Smooth muscle cell (in vitro differentiated cells): Measurements from ENCODE around the gene ACER1. TPM values are rescaled to one million over a fixed set of nuclear protein-coding genes. Genes with fewer than 3 reads are reported as not detected.

Experiments used
- DNase-seq: peaks from one replicate; lab custom pipeline; 2025; ENCODE audit not compliant: unreplicated experiment; lab: John Stamatoyannopoulos, UW
- H2AFZ ChIP-seq: fragments of 200-600 bp; sonication (generic); 2 replicates; pipeline ENCODE4 v1.6.0; 2016; ENCODE audit warnings: antibody characterized with exemption, low read depth, mild to moderate bottlenecking
- H3F3A ChIP-seq: fragments of 200-600 bp; sonication (generic); 2 replicates; pipeline ENCODE4 v1.6.0; 2017; ENCODE audit warnings: antibody characterized with exemption, low read depth
- H3K27ac ChIP-seq: fragments of 200-600 bp; sonication (generic); 2 replicates; pipeline ENCODE4 v1.5.1; 2016; ENCODE audit warnings: low read depth, mild to moderate bottlenecking
- H3K27me3 ChIP-seq: fragments of 200-600 bp; sonication (generic); 2 replicates; pipeline ENCODE4 v1.6.1; 2016; ENCODE audit warnings: low read depth, mild to moderate bottlenecking
- H3K36me3 ChIP-seq: fragments of 200-600 bp; sonication (generic); 2 replicates; pipeline ENCODE4 v1.5.1; 2016; ENCODE audit warnings: low read depth
- H3K4me1 ChIP-seq: fragments of 200-600 bp; sonication (generic); 2 replicates; pipeline ENCODE4 v1.5.1; 2016; ENCODE audit warnings: low read depth
- H3K4me2 ChIP-seq: fragments of 200-600 bp; sonication (generic); 2 replicates; pipeline ENCODE4 v1.6.0; 2016; ENCODE audit warnings: mild to moderate bottlenecking
- H3K4me3 ChIP-seq: fragments of 200-600 bp; sonication (generic); 2 replicates; pipeline ENCODE4 v1.5.1; 2016; ENCODE audit warnings: mild to moderate bottlenecking
- H3K79me2 ChIP-seq: fragments of 200-600 bp; sonication (generic); 2 replicates; pipeline ENCODE4 v1.6.0; 2016; ENCODE audit warnings: low read depth, mild to moderate bottlenecking
- H3K9ac ChIP-seq: fragments of 200-600 bp; sonication (generic); 2 replicates; pipeline ENCODE4 v1.6.0; 2016; ENCODE audit warnings: low read depth
- H3K9me3 ChIP-seq: fragments of 200-600 bp; sonication (generic); replicated peaks from 2 replicates; pipeline ENCODE4 v1.5.1; 2016; ENCODE audit warnings: low read depth
- H4K20me1 ChIP-seq: fragments of 200-600 bp; sonication (generic); 2 replicates; pipeline ENCODE4 v1.6.0; 2016; ENCODE audit warnings: low read depth
- WGBS: methylation state at CpG from one replicate; pipeline ENCODE4 v1.1.7; 2016; ENCODE audit warnings: low lambda C conversion rate; 5-methylcytosine and 5-hydroxymethylcytosine counted together
- polyA plus RNA-seq: library from polyadenylated mRNA; unstranded; fragments of >200 nt; fragmentation: Nextera tagmentation; extraction: Ambion mirVana; gene quantifications from 2 replicates; pipeline ENCODE4 v1.2.1, GENCODE V29; 2016
- total RNA-seq: library from RNA; depleted of rRNA; stranded (reverse); fragments of >200 nt; gene quantifications from 2 replicates; pipeline ENCODE4 v1.2.3, GENCODE V29; 2014
- TF ChIP-seq, protein P1 (sequence below): fragments of 200-600 bp; sonication (generic); IDR thresholded peaks from 2 replicates; pipeline ENCODE4 v1.5.1; 2017; ENCODE audit warnings: borderline replicate concordance, mild to moderate bottlenecking, antibody characterized with exemption; ENCODE audit not compliant: insufficient read depth, poor library complexity, severe bottlenecking

ACER1 gene
- total and polyA plus RNA-seq, 2 experiments from 2014 or later = not detected

DNA sequence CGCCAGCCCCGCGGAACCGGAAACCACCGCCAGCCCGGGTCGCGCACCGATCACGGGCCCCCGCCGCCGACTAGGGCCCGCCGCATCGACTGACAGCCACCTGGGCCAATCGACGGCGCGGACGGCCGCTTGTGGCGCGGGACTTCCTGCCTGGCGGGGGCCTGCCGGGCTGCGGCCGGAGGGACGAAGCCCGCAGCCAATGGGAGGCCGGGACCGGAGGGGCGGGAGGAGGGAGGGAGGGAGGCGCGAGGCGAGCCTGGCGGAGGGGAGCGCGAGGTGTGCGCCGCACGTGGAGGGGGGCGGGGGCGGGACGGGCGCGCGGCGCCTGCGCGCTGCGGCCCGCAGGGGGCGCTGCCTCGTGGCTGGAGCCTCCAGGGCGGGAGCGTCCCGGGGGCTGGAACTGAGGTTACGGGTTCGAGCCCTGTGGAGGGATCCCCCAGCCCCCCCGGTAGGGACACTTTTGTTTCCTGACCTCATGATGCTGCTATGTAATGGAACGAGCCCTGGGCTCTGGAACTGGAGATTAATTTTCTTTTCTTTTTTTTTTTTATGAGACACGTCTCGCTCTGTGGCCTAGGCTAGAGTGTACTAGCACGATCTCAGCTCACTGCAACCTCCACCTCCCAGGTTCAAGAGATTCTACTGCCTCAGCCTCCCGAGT is 53.4 kb downstream of the ACER1 start, which contains the start of gene MLLT1:
Gene MLLT1 (minus strand): TSS at position 45 of the 661 bp plus-strand sequence. CDS start 191 bp downstream, outside the sequence.
- Histone ChIP-seq H3K9me3 (no peaks in the 10 kb centered on the region), H4K20me1 (peaks cover 30% of the 10 kb centered on the region), H3K4me2 (peak within 1 kb of the TSS; percentile 99), H3F3A (peaks cover 8% of the 10 kb centered on the region), H2AFZ (no peak within 1 kb of the TSS), H3K27ac (peak within 1 kb of the TSS; percentile 80), H3K27me3 (no peaks in the 10 kb centered on the region), H3K4me1 (peaks cover 18% of the 10 kb centered on the region), H3K79me2 (peaks cover 44% of the 10 kb centered on the region), H3K4me3 (peak within 1 kb of the TSS; percentile 96), H3K36me3 (no peaks in the 10 kb centered on the region), H3K9ac (peak within 1 kb of the TSS; percentile 93)
- WGBS = 27% methylated on average over 18 of the region's 66 CpGs
- TF ChIP-seq, protein P1, sequence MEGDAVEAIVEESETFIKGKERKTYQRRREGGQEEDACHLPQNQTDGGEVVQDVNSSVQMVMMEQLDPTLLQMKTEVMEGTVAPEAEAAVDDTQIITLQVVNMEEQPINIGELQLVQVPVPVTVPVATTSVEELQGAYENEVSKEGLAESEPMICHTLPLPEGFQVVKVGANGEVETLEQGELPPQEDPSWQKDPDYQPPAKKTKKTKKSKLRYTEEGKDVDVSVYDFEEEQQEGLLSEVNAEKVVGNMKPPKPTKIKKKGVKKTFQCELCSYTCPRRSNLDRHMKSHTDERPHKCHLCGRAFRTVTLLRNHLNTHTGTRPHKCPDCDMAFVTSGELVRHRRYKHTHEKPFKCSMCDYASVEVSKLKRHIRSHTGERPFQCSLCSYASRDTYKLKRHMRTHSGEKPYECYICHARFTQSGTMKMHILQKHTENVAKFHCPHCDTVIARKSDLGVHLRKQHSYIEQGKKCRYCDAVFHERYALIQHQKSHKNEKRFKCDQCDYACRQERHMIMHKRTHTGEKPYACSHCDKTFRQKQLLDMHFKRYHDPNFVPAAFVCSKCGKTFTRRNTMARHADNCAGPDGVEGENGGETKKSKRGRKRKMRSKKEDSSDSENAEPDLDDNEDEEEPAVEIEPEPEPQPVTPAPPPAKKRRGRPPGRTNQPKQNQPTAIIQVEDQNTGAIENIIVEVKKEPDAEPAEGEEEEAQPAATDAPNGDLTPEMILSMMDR = peak; percentile 78
- peak; percentile 81 for DNase-seq

DNA sequence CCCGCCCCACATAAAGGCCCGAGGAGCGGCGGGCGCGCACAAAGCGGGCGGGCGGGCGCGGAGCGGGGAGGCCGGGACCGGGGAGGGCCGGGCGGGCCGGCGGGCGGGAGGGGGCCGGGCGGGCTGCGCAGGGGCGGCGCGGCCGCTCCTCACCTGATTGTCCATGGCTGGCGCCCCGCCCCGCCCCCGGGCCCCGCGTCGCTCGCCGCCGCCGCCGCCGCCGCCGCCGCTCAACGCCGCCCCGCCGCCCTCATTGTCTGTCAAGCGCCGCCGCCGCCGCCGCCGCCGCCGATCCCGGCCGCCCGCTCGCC is 53.8 kb downstream of the ACER1 start:
- no peak for DNase-seq
- H3K4me3 ChIP-seq = peak overlapping the region; percentile 96
- H3K9me3 ChIP-seq = no peaks in the 10 kb centered on the region
- peaks cover 35% of the 10 kb centered on the region for H4K20me1 ChIP-seq
- WGBS = no CpG with 5 or more reads among the region's 59 CpGs
- H3K79me2 ChIP-seq = peaks cover 48% of the 10 kb centered on the region
- no peak overlapping the region for H2AFZ ChIP-seq
- H3K4me1 ChIP-seq = peaks cover 23% of the 10 kb centered on the region
- H3K9ac ChIP-seq = peak overlapping the region; percentile 93
- peak overlapping the region; percentile 80 for H3K27ac ChIP-seq
- H3K4me2 ChIP-seq = peak overlapping the region; percentile 99
- H3F3A ChIP-seq = peaks cover 8% of the 10 kb centered on the region
- no peaks in the 10 kb centered on the region for H3K27me3 ChIP-seq
- TF ChIP-seq, protein P1 = no peak
- no peaks in the 10 kb centered on the region for H3K36me3 ChIP-seq

DNA sequence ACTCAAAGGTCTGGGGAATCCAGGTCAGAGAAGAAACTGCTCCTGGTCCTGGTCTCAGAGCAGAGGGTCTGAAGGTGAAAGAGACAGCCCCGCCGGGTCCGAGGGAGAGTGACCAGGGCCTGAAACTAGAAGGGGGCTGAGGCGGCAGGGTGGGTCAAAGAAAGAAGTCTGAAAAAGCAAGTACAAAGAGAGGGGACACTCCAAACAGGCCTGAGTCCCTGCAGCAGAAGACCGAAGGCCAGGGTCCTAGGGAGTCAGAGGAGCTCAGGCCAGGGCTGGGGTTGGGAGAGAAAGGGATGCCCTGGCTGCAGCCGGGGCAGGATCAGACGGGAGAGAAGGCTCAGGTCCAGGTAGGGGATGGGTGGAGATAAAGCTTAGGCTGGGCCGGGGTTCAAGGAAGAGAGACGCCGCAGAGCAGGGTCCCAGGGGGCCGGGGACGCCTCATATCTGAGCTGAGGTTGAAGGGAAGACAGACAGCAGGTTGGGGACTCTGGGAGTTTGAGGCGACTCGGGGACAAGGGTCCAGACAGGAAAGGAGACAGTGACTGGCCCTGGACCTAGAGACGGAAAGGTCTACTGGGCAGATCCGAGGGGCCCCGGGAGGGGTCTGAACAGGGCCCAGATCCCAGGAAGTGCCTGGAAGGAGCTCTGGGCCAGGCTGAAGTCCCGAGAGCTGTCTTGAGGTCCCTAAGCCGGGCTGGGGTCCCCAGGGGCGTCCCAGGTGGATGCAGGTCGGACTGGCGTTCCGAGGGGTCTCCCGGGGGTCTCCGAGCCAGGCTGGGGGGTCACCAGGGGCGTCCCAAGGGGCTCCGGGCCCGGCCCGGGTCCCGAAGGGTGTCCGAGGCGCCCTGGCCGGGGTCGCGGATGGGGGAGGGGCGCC is 54.4 kb downstream of the ACER1 start:
- 16% methylated on average over 27 of the region's 36 CpGs for WGBS
- DNase-seq = no peak

More for the DNA sequence above, 54.4 kb downstream of the ACER1 start:
- H3K36me3 ChIP-seq = no peaks in the 10 kb centered on the region
- peaks cover 41% of the 10 kb centered on the region for H4K20me1 ChIP-seq
- no peaks in the 10 kb centered on the region for H3K9me3 ChIP-seq
- TF ChIP-seq, protein P1 = no peak
- H3K9ac ChIP-seq = peak overlapping the region; percentile 93
- peaks cover 52% of the 10 kb centered on the region for H3K79me2 ChIP-seq
- H3K4me1 ChIP-seq = peaks cover 25% of the 10 kb centered on the region
- H3K27me3 ChIP-seq = no peaks in the 10 kb centered on the region
- H3K4me3 ChIP-seq = peak overlapping the region; percentile 96
- H3F3A ChIP-seq = peaks cover 8% of the 10 kb centered on the region
- no peak overlapping the region for H2AFZ ChIP-seq
- H3K4me2 ChIP-seq = peak overlapping the region; percentile 99
- H3K27ac ChIP-seq = peak overlapping the region; percentile 80
